Transverse colon (tissue), 3 donors: ENCODE data around the gene DYNC1I1.

Experiments used
- POLR2A ChIP-seq: fragments of 450-650 bp; IDR thresholded peaks from one replicate; pipeline ENCODE4 v1.6.1; 2016; ENCODE audit warnings: antibody characterized with exemption, mild to moderate bottlenecking, moderate library complexity
- TF ChIP-seq, protein P1 (sequence below), 5 experiments: fragments of 200-600 bp in 3 of 5; fragments of 450-650 bp in 2 of 5; sonication (generic) in 3 of 5; IDR thresholded peaks; 1 replicate in 2 of 5; 2 replicates in 3 of 5; pipeline ENCODE4 v1.5.1; 2016 to 2017; ENCODE audit warnings: antibody characterized with exemption in 5 of 5, inconsistent platforms in 3 of 5, mild to moderate bottlenecking in 2 of 5, moderate library complexity in 1 of 5

DNA sequence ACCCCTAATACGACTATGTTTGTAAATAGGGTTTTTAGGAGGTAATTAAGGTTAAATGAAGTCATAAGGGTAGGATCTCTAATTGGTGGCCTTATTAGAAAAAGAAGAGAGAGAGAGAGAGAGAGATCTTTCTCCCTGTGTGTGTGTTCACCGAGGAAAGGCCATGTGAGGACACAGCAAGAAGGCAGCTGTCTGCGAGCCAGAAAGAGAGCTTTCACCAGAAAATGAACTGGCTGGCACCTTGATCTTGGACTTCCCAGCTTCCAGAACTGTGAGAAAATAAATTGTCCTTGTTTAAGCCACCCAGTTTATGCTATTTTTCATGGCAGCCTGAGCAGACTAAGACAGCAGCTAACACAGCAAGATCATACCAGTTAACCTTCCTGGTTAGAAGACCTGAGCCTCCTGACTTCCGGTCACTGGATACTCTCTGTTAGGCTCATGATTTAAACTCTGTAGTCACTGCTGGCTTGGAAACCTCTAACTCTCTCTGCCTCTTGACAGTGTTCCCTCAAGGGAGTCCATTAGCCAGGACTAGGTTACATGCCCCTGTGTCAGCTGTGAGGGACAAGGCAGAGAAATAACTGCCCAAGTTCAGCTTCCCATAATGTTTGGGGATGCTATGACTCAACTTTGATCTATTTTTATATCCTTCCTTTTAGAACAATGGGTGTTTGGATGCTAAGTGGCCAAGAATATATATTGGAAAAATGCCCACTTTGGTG lies 102.3 kb downstream of the DYNC1I1 start:
- TF ChIP-seq, protein P1, sequence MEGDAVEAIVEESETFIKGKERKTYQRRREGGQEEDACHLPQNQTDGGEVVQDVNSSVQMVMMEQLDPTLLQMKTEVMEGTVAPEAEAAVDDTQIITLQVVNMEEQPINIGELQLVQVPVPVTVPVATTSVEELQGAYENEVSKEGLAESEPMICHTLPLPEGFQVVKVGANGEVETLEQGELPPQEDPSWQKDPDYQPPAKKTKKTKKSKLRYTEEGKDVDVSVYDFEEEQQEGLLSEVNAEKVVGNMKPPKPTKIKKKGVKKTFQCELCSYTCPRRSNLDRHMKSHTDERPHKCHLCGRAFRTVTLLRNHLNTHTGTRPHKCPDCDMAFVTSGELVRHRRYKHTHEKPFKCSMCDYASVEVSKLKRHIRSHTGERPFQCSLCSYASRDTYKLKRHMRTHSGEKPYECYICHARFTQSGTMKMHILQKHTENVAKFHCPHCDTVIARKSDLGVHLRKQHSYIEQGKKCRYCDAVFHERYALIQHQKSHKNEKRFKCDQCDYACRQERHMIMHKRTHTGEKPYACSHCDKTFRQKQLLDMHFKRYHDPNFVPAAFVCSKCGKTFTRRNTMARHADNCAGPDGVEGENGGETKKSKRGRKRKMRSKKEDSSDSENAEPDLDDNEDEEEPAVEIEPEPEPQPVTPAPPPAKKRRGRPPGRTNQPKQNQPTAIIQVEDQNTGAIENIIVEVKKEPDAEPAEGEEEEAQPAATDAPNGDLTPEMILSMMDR (IDR thresholded peaks at IDR 0.05) = no peak
- no peak for TF ChIP-seq POLR2A
